HG02571 (cell line): ENCODE data around the gene RAB3D.
"Not testable (repeated sequence)": the region's sequence is repeated elsewhere in the genome, so short reads cannot be mapped to it uniquely, and the experiment has no call there.

Source experiments
- ATAC-seq: cut with Tn5 transposase; IDR thresholded peaks from one replicate; pipeline ENCODE4 v1.9.1; 2021; ENCODE audit warnings: mild to moderate bottlenecking, moderate library complexity; ENCODE audit not compliant: unreplicated experiment

The RAB3D gene

DNA sequence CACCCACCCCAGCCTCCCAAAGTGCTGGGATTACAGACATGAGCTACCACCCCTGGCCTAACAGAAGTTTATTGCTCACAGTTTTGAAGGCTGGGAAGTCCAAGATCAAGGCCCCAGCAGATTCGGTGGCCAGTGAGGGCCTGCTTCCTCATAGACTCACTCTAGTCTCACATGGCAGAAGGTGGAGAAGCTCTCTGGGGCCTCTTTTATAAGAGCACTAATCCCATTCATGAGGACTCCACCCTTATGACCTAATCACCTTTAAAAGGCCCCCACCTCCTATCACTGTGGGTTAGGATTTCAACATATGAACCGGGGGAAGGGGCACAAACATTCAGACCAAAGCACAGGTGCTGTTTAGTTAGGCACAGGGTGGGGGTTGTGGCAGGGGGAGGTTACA lies 28.1 kb upstream of the RAB3D start:
- no peak for ATAC-seq

DNA sequence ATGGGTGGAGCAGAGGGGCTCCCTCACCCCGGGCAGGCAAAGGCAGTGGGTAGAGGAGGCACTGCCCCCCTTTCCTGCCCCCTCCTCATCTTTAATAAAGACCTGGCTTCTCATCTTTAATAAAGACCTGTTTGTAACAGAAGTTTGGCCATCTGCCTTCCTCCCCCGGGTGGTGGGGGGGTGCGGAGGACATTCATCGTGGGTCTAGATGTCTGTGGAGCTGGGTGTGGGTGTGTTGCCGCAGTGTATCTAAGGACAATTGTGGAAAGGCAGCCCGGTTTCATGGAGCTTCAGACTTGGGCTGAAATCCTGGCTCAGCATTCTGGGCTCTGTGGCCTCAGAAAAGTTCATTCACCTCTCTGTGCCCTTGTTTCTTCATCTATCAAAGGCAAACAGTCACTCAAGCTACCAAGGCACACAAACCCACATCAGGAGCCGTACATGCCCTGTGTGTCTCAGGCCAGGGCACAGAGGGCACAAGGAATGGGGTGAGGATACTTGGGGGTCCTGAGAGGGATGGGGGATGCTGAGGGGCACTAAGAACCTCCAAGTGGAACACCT lies 26.2 kb upstream of the RAB3D start:
- no peak for ATAC-seq

DNA sequence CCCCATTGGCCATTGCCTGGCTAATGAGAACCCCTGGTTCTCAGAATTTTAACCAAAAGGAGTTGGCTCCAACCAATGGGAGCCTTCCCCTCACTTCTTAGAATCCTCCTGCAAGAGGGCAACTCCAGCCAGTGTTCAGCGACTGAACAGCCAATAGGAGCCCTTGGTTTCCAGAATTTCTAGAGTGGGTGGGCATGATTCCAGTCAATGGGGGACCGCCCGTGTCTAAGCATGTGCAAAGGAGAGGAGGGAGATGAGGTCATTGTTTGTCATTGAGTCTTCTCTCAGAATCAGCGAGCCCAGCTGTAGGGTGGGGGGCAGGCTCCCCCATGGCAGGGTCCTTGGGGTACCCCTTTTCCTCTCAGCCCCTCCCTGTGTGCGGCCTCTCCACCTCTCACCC lies 25.5 kb upstream of the RAB3D start:
- ATAC-seq = no peak

DNA sequence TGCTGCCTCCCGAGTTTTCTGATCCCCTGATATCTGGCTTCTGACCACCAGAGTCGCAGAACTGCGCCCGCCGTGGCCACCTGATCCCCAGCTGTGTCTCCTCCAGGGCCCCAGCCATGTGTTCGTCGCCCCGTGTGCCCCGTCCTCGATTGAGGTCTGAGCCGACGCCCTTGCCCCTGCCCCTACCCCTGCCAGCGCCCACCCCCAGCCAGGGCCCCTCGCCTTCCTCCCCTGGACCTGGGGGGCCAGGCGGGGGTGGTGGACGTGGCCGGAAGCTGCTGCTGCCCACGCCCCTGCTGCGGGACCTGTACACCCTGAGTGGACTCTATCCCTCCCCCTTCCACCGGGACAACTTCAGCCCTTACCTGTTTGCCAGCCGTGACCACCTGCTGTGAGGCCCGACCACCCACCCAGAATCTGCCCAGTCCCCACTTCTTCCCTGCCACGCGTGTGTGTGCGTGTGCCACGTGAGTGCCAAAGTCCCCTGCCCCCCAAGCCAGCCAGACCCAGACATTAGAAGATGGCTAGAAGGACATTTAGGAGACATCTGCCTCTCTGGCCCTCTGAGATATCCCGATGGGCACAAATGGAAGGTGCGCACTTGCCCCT lies 24.9 kb upstream of the RAB3D start:
- ATAC-seq = no peak

DNA sequence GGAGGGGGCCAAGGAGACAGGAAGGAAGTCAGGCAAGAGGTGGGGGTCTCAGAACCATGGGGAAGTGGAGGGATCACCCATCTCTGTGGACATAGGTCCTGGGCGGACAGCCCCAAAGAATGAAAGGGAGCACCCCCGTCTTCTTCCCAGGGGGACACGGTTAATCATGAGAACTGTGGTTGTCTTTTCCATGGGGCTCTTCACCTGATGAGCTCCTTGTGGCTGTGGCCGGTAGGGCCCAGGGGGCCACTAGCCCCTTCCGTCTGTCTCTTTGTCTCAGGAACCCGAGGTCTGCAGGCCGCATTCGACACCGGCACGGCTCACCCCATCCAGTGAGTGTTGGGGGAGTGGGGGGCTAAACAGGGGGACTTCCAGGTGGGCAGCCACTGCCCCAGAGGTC lies 24.4 kb upstream of the RAB3D start:
- ATAC-seq = no peak

DNA sequence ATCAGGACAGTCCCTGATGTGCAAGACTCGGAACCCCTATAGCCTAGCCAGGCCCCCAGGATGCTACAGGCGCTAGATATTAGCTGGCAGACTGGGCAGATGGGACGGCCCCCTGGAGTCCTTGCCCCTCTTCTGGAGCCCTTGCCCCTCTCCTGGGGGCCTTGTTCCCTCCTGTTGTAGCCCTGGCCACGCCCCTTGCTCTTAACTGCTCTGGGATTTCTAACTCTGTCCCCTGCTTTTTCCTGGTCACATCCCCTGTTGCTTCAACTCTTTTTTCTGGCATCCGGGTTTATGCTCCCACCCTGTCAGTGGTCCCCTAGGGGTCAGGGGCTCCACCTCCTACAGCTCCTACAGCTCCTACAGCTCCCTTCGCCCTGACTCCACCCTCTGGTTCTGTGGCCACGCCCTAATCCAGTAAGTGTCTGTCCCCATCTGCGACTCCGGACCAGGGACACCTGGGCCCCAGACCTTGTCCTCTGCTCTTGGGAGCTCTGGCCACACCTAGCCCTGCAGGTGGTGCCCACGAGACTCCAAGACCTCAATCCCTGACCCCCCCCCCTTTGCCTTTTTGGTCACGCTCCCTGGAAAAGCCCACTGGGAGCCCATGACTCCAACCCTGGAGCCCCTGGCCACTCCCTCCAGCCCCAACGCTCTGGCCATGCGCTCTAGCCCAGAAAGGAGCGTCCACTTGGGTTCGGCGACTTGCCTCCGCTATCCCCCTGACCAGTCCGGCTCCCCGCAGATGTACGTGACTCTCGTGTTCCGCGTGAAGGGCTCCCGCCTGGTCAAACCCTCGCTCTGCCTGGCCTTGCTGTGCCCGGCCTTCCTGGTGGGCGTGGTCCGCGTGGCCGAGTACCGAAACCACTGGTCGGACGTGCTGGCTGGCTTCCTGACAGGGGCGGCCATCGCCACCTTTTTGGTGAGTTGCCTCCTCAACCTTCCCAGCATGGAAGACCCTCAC lies 22.6 kb upstream of the RAB3D start:
- no peak for ATAC-seq

DNA sequence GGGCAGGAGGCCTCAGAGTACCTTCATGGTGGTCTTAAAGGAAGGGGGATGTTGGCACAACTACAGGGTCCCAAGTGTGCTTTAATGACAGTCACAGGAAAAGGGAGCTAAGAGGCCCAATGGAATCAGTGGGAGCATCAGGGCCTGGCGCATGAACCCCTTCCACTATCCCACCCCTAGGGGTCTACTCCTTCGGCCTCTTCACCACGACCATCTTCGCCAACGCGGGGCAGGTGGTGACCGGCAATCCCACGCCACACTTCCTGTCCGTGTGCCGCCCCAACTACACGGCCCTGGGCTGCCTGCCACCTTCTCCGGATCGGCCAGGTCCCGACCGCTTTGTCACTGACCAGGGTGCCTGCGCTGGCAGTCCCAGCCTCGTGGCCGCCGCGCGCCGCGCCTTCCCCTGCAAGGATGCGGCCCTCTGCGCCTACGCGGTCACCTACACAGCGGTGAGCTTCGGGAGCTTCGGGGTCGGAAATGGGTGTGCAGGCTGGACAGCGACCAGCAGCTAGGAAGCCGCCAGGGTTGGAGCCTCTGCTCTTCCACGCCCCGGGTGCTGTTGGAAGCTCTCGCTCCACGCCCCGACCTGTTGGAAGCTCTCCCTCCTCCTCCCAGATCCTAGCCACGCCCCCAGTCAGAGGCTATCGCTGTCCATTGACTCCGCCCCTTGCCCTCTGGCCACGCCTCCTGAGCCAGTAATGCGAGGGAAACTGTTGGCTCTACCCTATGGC lies 21.7 kb upstream of the RAB3D start:
- ATAC-seq = no peak

DNA sequence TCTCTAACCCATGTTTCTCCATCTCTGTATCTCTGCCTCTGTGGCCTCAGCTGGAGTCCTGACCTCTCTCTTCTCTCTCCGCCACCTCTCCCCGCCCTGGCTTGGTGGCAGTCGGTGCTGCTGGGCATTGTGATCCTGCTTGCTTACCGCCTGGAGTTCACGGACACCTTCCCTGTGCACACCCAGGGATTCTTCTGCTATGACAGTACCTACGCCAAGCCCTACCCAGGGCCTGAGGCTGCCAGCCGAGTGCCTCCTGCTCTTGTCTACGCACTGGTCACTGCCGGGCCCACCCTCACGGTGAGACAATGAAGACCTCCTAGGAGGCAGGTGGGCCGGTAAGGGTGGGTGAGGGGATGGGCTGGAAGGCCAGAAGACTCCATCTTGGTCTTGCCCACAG lies 20.0 kb upstream of the RAB3D start:
- ATAC-seq = no peak

DNA sequence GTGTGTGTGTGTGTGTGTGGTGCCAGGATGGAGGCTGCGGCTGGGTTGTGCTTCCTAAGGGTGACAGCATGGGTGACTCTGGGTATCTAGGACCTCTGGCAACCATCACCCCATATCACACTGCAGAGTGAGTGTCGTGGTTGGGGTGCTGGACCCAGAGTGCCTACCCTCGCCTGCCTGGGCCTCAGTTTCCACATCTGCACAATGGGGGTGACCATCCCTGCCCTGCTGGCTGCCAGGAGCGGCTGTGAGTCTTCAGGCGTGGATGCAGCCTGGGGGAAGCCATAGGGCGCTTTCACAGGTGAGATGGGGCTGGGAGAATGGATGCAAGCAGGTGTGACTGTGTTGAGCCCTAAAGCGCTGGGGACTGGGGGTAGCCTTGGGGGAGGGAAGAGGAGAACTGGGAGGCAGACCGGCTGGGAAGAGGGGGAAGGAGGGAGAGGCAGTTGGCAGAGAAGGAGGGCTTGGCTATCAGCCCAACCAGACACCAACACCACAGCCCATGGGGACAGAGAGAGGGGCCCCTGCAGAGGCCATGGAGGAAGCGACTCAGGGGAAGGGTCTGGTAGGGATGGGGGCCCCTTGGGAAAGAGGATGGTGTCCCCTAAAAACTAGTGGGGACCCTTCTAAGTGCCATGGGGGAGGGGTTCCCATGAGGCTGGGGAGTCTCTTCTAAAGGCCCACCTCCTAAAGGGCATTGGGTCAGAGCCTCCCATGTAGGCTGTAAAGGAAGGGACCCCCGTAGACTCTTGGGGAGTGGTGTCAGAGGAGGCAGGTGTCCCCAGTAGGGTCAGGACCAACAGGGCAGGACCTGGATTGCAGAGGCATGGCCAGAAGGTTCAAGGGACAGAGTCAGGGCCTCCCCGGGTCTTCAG lies 17.5 kb upstream of the RAB3D start:
- no peak for ATAC-seq

DNA sequence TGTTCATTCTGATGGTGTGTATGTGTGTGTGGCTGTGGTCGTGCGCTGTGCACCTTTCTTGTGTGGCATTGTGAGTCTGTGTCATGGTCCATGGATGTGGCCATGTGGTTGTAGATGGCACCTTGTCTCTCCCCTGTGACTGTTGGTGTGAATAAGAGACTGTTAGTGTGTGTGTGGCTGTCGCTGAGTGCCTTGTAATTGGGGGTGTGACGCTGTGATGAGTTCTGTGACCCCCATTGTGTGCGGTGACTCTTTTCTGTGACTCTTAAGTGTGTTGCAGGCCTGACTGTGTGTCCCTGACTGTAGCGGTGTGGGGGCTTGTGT lies 16.6 kb upstream of the RAB3D start:
- no peak for ATAC-seq

DNA sequence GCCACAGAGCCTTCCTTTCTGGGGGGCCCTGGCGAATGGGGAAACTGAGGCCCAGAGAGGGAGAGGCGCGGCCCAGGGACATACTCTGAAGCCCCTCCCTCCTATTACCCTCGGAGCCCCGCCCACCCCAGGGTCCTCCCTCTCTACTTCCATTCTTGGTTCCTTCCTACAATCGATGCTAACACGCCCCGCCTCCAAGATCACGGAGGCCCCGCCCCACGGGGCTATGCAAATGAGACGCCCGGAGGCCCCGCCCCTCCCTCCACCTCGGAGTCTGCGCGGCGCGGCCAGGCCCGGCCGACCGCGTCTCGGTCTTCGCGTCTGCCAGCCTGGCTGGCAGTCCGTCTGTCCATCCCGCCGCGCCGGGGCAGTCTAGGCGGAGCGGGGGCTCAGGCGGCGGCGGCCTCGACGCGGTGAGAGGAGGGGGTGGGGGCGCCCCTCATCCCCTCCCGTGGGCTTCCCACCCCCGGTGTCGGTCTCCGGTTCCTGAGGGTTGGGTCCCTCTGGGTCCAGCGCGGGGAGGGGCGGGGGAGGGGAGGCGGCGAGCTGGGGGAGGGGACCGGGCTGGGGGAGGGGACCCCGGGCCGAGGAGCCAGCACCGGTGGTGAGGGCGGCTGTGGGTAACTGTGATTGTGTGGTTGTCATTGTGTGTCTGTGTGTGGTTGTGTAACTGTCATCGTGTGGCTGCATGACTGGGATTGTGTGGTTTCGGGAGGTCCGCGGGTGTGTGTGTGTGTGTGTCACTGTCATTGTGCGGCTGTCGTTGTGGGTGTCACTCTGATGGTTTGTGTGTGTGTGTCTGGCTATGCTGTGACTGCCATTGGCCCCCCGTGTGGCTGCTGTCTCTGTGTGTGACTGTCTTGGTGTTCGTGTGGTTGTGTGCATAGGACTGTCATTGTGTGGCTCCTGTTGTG lies 16.0 kb upstream of the RAB3D start, which contains the start of gene PLPPR2:
Gene PLPPR2, plus strand, starts transcription at position 273 of the 914 bp plus-strand sequence. CDS start 2,242 bp downstream, outside the sequence.
- no peak for ATAC-seq

DNA sequence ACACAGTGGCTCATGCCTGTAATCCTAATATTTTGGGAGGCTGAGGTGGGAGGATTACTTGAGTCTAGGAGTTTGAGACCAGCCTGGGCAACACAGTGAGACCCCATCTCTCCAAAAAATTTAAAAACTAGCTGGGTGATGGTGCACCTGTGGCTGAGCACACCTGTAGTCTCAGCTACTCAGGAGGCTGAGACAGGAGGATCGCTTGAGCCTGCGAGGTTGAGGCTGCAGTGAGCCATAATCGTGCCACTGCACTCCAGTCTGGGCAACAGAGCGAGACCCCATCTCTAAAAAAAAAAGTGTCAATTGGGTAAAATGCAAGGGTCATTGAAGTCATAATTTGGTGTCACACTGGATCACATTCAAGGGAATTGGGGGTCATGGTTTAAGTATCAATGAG lies 14.6 kb upstream of the RAB3D start:
- not testable (repeated sequence) for ATAC-seq

DNA sequence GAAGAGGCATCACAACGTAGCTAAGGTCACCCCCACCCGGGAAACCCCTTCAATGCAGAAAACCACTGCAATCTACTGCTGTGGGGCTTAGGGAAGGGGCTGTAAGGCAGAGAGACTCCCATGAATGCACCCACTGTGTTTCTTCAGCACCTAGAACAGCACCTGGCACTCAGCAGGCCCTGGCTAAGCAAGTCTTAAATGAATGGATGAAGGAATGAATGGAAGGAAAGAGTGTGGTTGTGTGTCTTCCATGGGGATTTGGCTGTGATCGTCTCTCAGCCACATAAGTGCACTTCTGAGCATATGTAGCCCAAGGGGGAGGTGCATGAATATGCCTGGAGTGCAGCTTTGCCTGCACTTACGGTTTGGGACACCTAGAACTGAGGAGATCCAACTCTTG lies 9.7 kb upstream of the RAB3D start:
- ATAC-seq = no peak

DNA sequence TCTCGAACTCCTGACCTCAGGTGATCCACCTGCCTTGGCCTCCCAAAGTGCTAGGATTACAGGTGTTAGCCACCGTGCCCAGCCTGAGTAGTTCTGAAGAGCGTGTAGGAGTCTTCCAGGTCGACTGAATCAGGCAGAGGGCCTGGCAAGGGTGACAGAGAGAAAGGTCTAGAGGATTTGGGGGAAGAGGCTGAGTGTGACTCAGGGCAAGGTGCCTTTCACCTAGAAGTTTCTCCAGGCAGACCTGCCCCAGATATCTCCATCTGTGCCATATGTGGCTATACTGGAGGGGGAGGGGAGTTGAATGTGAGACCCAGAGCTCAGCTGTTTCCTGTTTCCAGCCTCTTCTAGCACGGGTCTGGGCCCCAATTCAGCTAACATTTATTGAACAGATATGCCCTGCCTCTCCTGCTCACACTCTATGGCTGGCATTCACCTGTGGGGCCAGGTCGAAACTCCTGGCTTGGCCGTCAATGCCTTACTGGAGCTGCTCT lies 8.1 kb upstream of the RAB3D start:
- ATAC-seq = no peak

DNA sequence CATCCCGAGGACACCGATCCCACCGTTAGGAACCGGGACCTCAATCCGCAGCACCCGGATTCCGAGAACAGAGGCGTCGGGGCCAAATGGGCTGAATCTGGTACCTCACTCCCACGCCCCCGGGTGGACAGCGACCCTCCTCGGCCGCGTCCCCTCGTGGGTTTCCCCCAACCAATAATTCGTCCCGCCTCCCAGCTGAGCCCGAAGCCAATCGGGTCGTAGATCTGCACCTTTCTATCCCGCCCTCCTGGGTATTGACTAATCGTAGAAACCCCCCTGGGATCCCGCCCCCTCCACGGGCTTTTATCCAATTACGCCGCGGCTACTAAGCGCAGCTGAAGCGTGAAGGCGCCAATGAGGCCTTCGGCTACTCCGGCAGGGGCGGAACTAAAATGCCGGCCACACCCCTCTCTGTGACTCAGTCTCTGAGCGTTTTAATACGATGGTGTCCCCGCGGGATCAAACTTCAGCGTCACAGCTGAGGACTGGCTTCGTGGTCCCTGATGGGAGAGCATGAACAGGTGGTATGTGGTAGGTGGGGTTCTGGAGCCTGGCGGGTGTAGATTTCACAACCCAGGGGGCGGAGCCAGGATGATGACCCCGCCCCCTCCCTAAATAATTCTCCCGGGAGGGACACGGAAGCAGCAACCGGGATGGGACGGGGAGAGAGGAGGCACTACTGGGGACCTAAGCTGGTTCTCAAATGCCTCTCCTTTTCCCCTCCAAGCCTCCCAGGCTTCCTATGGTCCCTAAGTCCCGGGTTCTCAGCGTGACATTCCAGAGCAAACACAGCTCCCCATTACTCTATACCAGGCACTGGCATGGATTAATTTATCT lies 6.9 kb upstream of the RAB3D start, which contains the start of the genes CCDC159 and TMEM205:
Gene CCDC159, plus strand, starts transcription at position 416 of the 837 bp plus-strand sequence. Its CDS starts 88 bp downstream, at position 504.
Gene TMEM205, minus strand, starts transcription at position 165 of the 837 bp plus-strand sequence. CDS start 649 bp downstream, outside the sequence.
- ATAC-seq = peak; percentile 91

DNA sequence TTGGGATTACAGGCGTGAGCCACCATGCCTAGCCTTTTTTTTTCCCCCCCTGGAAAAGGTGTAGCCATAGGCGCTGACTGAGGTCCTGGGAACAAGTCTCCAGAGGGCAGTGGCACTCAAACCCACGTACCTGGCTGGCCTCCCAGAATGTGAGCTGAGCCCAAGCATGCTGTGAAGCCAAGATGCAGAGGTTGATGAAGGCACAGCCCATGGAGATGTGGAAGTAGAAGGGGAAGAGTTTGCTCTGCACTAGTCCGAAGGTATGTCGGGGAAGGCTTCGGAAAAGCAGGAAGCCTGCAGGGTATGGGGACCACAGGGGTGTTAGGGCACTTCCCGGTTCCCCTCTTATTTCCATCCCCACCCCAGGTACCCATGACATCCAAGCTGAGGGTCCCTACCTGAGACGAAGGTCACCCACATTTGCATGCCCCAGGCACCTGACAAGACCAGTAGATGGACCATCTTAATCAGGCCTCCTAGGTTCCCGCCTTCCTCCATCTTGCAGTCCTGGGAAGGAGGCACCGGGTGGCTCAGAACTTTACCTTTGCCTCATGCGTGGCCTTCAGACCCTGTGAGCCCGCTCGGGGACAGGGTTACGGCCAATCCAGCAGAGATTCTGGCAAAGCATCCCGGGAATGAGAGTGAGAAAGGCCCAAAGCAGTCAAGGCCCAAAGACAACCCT lies 5.8 kb upstream of the RAB3D start:
- no peak for ATAC-seq

DNA sequence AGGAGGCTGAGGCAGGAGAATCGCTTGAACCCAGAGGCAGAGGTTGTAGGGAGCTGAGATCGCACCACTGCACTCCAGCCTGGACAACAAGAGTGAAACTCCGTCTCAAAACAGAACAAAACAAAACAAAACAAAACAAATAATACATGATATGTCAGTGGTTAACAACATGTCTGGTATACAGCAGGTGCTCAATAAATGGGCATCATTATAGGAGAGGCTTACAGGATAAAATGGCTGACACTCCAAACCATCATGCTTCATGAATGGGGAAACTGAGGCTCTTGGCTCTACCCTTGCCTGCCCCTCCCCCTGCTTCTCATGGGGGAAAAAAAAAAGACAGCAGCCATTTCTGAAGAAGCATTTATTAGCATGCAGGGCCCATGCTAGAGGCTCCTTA lies 3.0 kb upstream of the RAB3D start:
- ATAC-seq = no peak
